Ovary (tissue), 9 donors: ENCODE data around the gene CDC20. TPM values are rescaled to one million over a fixed set of nuclear protein-coding genes. Genes with fewer than 3 reads are reported as not detected.
A peak's percentile ranks its signal among the peaks of the same experiment; 100 is the strongest.
"Not testable (repeated sequence)": the region's sequence is repeated elsewhere in the genome, so short reads cannot be mapped to it uniquely, and the experiment has no call there.

ENCODE experiments used
- DNase-seq, 5 donors: peaks; one replicate each; pipeline ENCODE4 v3.0.0-alpha.2; 2019 to 2020
- H3K27ac ChIP-seq, 2 donors: fragments of 200-600 bp; one replicate each; pipeline versions ENCODE4 v1.5.1 to v1.8.0; 2019 to 2022
- H3K27me3 ChIP-seq: fragments of 200-600 bp; one replicate; pipeline ENCODE4 v1.8.0; 2022
- H3K36me3 ChIP-seq: fragments of 200-600 bp; sonication (generic); one replicate; pipeline ENCODE4 v1.5.1; 2019
- H3K4me1 ChIP-seq: one replicate; pipeline ENCODE4 v1.8.1; 2013; ENCODE audit warnings: mild to moderate bottlenecking, moderate library complexity; ENCODE audit not compliant: insufficient read depth
- H3K4me3 ChIP-seq: fragments of 200-600 bp; sonication (generic); one replicate; pipeline ENCODE4 v1.5.1; 2017
- H3K9me3 ChIP-seq, 2 donors: fragments of 200-600 bp in 1 of 2; sonication (generic) in 1 of 2; one replicate each; pipeline versions ENCODE4 v1.5.1 to v1.8.1; 2013 to 2019; ENCODE audit warnings: mild to moderate bottlenecking in 1 of 2, moderate library complexity in 1 of 2
- EP300 ChIP-seq: sonication (generic); formaldehyde crosslinking; IDR thresholded peaks from one replicate; pipeline ENCODE4 v1.6.1; 2017; ENCODE audit warnings: antibody characterized with exemption
- POLR2A ChIP-seq: fragments of 450-650 bp; IDR thresholded peaks from one replicate; pipeline ENCODE4 v1.6.1; 2017; ENCODE audit warnings: antibody characterized with exemption, mild to moderate bottlenecking, moderate library complexity
- WGBS, 3 donors: extraction: QIAGEN DNeasy Blood & Tissue Kit in 1 of 3; methylation state at CpG; one replicate each; pipeline versions ENCODE4 v1.1.5 to v1.1.7; 2013 to 2017; 5-methylcytosine and 5-hydroxymethylcytosine counted together
- intact Hi-C, 4 donors: fragments of 100-400 bp; cut with DNase I; formaldehyde crosslinking; loops; one replicate each; pipeline versions ENCODE4 v1.11.0 to v1.15.1; 2022 to 2023
- polyA plus RNA-seq, 2 donors: library from polyadenylated mRNA; stranded (reverse); fragments of 200-250 nt in 1 of 2; fragments of 350-450 nt in 1 of 2; fragmentation: Illumina TruSeq in 1 of 2; extraction: RNeasy Lipid Tissue Mini Kit (QIAGEN cat#74804) in 1 of 2; gene quantifications; one replicate each; pipeline ENCODE4 v1.2.3, GENCODE V29; 2013 to 2014
- total RNA-seq, 7 donors: library from RNA; depleted of rRNA in 2 of 7; stranded (reverse); fragments of >200 nt in 2 of 7; fragmentation: NEBNext Ultra II Directional in 3 of 7; extraction: Animal tissue kit (Norgen Biotek cat#: 25700) in 3 of 7; gene quantifications; one replicate each; pipeline versions ENCODE4 v1.1.0 to v1.2.4, GENCODE V29; 2016 to 2023
- TF ChIP-seq, protein P1 (sequence below), 3 donors: fragments of 450-650 bp in 2 of 3; fragments of 200-600 bp in 1 of 3; IDR thresholded peaks; one replicate each; pipeline versions ENCODE4 v1.5.1 to v1.8.0; 2016 to 2022; ENCODE audit warnings: antibody characterized with exemption in 3 of 3, mild to moderate bottlenecking in 1 of 3
- donor health status: DM: no; HTN: no; CAD: no; lungs with moderate emphysema.
- donor health status: DM: no; HTN: no; CAD: no.
- donor health status: Bipolar disorder and iron deficiency.
- donor health status: DM: yes; HTN: yes; CAD: no.
- donor health status: DM: no; HTN: no; CAD: no.
- donor health status: DM: yes; HTN: yes; CAD: no.

The CDC20 gene
- total and polyA plus RNA-seq, 9 donors: 0.50 to 2.9 (median 1.4) TPM; not detected in 1

DNA sequence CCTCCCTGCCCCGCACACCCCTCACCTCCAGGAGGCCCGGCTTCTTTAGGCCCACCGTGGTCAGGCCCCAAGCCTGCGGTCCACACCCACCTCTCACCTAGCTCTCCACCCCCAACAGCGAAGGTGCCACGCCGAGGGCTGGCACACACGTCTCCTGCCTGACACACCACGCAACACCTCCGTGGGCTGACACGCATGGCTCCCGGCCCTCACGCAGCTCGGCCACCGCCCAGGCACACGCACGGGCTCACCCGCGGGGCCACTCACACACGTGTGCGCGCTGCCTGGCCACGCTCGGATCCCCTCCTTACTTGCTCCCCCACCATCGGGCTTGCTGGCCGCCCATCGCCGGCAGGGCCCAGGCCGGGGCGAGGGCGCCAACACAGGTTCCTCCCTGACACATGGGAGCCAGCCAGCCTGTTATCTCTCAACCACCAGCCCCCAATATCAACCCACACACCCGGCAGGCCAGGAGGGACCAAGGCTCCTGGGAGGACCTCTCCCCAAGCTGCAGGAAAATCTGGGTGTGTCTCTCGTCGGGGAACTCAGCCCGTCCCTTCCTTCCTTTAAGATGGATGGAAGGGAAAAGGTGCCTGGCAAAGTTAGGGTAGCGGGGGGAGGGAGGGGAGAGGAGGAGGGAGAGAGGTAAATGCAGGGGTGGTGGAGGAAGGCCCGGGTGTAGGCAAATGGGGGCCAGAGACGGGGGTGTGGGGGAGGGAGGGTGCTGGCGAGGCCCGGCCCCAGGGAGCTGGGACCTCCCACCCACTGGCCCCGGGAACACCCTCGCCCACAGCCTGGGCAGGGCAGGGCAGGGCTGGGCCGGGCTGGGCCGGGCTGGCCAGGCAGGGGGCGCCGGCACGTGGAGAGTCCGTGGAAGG, 8.5 kb downstream of the CDC20 start:
- Histone ChIP-seq H3K27me3 (no peaks in the 10 kb centered on the region), H3K4me3 (peak overlapping the region; percentile 53), H3K27ac (peak overlapping the region; percentile 83), H3K36me3 (no peaks in the 10 kb centered on the region), H3K4me1 (peaks cover 11% of the 10 kb centered on the region), H3K9me3 (no peaks in the 10 kb centered on the region)
- WGBS, 3 donors: 4 to 5% (median 5%) methylated on average over 42 to 48 of the region's 48 CpGs
- intact Hi-C loops: loop anchor here in 1 of 4 donors (10.0 kb wide), 1 partner anchor 132 kb away; no protein-coding TSS in a partner anchor
- DNase-seq: peak in 4 of 5 donors; percentile 25 to 58 (median 48)
- no peak for TF ChIP-seq EP300
- no peak for TF ChIP-seq POLR2A
- TF ChIP-seq, protein P1, sequence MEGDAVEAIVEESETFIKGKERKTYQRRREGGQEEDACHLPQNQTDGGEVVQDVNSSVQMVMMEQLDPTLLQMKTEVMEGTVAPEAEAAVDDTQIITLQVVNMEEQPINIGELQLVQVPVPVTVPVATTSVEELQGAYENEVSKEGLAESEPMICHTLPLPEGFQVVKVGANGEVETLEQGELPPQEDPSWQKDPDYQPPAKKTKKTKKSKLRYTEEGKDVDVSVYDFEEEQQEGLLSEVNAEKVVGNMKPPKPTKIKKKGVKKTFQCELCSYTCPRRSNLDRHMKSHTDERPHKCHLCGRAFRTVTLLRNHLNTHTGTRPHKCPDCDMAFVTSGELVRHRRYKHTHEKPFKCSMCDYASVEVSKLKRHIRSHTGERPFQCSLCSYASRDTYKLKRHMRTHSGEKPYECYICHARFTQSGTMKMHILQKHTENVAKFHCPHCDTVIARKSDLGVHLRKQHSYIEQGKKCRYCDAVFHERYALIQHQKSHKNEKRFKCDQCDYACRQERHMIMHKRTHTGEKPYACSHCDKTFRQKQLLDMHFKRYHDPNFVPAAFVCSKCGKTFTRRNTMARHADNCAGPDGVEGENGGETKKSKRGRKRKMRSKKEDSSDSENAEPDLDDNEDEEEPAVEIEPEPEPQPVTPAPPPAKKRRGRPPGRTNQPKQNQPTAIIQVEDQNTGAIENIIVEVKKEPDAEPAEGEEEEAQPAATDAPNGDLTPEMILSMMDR (IDR thresholded peaks at IDR 0.05): no peak

DNA sequence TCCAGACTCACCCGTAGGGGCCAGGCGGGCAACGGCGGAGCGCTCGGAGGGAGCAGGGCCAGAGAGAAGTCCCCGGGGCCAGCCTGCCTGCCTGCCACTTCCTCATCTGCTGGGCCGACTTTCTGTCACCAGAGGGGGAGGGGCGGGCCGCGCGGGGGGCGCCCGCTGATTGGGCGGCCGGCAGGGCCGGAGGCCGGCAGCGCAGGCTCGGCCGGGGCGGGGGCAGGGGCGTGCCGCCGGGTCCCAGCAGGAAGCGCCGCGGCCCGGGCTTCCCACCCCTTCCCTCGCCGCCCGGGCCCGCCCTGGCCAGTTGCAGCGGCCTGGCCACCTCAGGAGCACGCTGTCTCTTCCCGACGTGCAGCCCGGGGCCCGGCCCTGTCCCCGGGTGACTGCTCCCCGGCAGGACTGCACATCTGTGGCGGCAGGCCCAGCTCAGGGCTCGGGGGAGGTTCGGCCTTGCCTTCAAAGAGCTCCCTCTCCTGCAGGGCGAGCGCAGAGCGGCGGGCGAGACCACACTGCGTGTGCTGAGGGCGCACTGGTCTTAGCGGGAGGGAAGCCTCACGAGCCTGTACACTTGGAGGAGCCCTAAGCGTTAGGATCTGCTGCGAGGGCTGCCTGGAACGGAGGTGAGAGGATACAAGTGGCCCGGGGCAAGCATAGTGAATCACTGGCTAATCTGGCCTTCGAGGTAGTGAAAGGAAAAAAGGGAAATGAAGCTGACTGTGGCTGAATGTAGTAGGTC, 9.3 kb downstream of the CDC20 start, which contains the start of gene ELOVL1:
Gene ELOVL1, minus strand, starts transcription at position 108 of the 742 bp plus-strand sequence. CDS start 2,402 bp downstream, outside the sequence.
- peak within 1 kb of the TSS; percentile 53 for H3K4me3 ChIP-seq
- DNase-seq: peak; percentile 86 to 91 (median 90)
- no peaks in the 10 kb centered on the region for H3K36me3 ChIP-seq
- no peaks in the 10 kb centered on the region for H3K27me3 ChIP-seq
- WGBS, 3 donors: 0% methylated on average over 49 to 58 of the region's 58 CpGs
- no peaks in the 10 kb centered on the region for H3K9me3 ChIP-seq
- peaks cover 11% of the 10 kb centered on the region for H3K4me1 ChIP-seq
- intact Hi-C loops: loop anchor here in 1 of 4 donors (10.0 kb wide), 1 partner anchor 133 kb away; no protein-coding TSS in a partner anchor
- peak within 1 kb of the TSS; percentile 83 for H3K27ac ChIP-seq
- TF ChIP-seq, protein P1 (IDR thresholded peaks at IDR 0.05): peak in 1 of 3 donors; percentile 13
- TF ChIP-seq POLR2A: peak; percentile 39
- no peak for TF ChIP-seq EP300

DNA sequence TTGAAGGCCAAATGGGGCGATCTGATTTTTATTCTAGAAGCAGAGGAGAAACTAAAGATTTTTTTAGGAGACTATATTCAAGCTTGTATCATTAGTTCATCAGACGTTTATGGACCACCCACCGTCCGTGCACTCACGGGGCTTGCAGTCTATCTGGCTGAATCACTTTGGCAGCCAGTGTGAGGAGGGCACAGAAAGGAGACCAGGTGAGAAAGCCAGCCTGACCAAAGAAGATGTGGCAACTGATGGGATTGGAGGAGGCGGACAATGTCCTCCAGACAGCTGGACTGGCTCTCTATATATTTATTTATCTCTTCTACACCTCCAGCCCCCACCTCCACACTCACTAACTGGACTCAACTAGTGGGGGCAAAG, 9.9 kb downstream of the CDC20 start:
- TF ChIP-seq POLR2A: no peak
- no peak for TF ChIP-seq EP300
- TF ChIP-seq, protein P1 (IDR thresholded peaks at IDR 0.05): no peak
- intact Hi-C loops: loop anchor here in 1 of 4 donors (10.0 kb wide), 1 partner anchor 134 kb away; no protein-coding TSS in a partner anchor
- no peaks in the 10 kb centered on the region for H3K27me3 ChIP-seq
- 17 to 21% (median 18%) methylated on average over 6 of the region's 6 CpGs for WGBS, 3 donors
- peak overlapping the region; percentile 53 for H3K4me3 ChIP-seq
- no peaks in the 10 kb centered on the region for H3K9me3 ChIP-seq
- H3K4me1 ChIP-seq: peaks cover 11% of the 10 kb centered on the region
- DNase-seq: no peak
- H3K27ac ChIP-seq: peak overlapping the region; percentile 17 to 83
- H3K36me3 ChIP-seq: no peaks in the 10 kb centered on the region

DNA sequence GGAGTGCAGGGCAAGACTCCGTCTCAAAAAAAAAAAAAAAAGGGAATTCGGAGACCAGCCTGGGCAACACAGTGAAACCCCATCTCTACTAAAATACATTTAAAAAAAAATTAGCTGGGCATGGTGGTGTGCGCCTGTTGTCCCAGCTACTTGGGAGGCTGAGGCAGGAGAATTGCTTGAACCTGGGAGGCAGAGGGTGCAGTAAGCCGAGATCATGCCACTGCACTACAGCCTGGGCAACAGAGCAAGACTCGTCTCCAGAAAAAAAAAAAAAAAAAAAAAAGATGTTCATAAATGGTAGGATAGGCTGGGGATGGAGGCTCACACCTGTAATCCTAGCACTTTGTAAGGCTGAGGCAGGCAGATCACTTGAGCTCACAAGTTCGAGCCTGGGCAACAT, 11.0 kb downstream of the CDC20 start:
- not testable (repeated sequence) for H3K27me3 ChIP-seq, H3K4me3 ChIP-seq, H3K36me3 ChIP-seq, H3K27ac ChIP-seq, DNase-seq, H3K9me3 ChIP-seq
- intact Hi-C loops: loop anchor here in 1 of 4 donors (10.0 kb wide), 1 partner anchor 135 kb away; no protein-coding TSS in a partner anchor
- WGBS, 3 donors: 94 to 98% (median 94%) methylated on average over 6 of the region's 6 CpGs
- peaks cover 11% of the 10 kb centered on the region for H3K4me1 ChIP-seq
